WERI-Rb-1 (cell line): ENCODE results near the gene PTTG1IP2.

ENCODE experiments used
- DNase-seq: peaks from one replicate; pipeline ENCODE4 v3.0.0-alpha.2; 2020
- H3K27ac ChIP-seq: fragments of 250-450 bp; sonication (Bioruptor Pico); 2 replicates; pipeline ENCODE4 v1.5.1; 2020; ENCODE audit warnings: mild to moderate bottlenecking, moderate library complexity
- H3K27me3 ChIP-seq: fragments of 250-450 bp; sonication (Bioruptor Pico); 2 replicates; pipeline ENCODE4 v1.5.1; 2021; ENCODE audit warnings: mild to moderate bottlenecking, low read depth, moderate library complexity; ENCODE audit not compliant: insufficient read depth, severe bottlenecking
- H3K36me3 ChIP-seq: fragments of 250-450 bp; sonication (Bioruptor Pico); 2 replicates; pipeline ENCODE4 v1.5.1; 2020; ENCODE audit warnings: mild to moderate bottlenecking, moderate library complexity
- H3K4me3 ChIP-seq: 2 replicates; pipeline ENCODE4 v1.5.1; 2011; ENCODE audit warnings: low read depth, mild to moderate bottlenecking, control low read depth, low read length
- H3K9me3 ChIP-seq: fragments of 250-450 bp; sonication (Bioruptor Pico); 2 replicates; pipeline ENCODE4 v1.5.1; 2021; ENCODE audit warnings: mild to moderate bottlenecking, moderate library complexity; ENCODE audit not compliant: severe bottlenecking
- CTCF ChIP-seq: IDR thresholded peaks from 2 replicates; pipeline ENCODE4 v1.5.1; 2011; ENCODE audit warnings: low read depth, mild to moderate bottlenecking, control low read depth, inconsistent platforms, low read length

The PTTG1IP2 gene

GRCh38 chr7:90520484-90520883 lies 51.0 kb downstream of the PTTG1IP2 start:
- H3K4me3 ChIP-seq, result no peak overlapping the region
- H3K27ac ChIP-seq, result no peak overlapping the region
- H3K27me3 ChIP-seq, result no peaks in the 10 kb centered on the region
- TF ChIP-seq CTCF, result peak; percentile 35
- no peak for DNase-seq
- H3K9me3 ChIP-seq, result no peaks in the 10 kb centered on the region
- no peaks in the 10 kb centered on the region for H3K36me3 ChIP-seq

GRCh38 chr7:90530263-90530662 lies 60.8 kb downstream of the PTTG1IP2 start:
- H3K27me3 ChIP-seq, result no peaks in the 10 kb centered on the region
- no peak for DNase-seq
- no peak for TF ChIP-seq CTCF
- H3K27ac ChIP-seq, result no peak overlapping the region
- H3K4me3 ChIP-seq, result no peak overlapping the region
- no peaks in the 10 kb centered on the region for H3K36me3 ChIP-seq
- H3K9me3 ChIP-seq, result no peaks in the 10 kb centered on the region

GRCh38 chr7:90532231-90532929 lies 62.9 kb downstream of the PTTG1IP2 start:
- Histone ChIP-seq H3K27ac (no peak overlapping the region), H3K27me3 (no peaks in the 10 kb centered on the region), H3K4me3 (no peak overlapping the region), H3K36me3 (no peaks in the 10 kb centered on the region), H3K9me3 (no peaks in the 10 kb centered on the region)
- TF ChIP-seq CTCF, result no peak
- DNase-seq, result no peak

GRCh38 chr7:90536449-90536848 lies 67.0 kb downstream of the PTTG1IP2 start:
- H3K36me3 ChIP-seq, result no peaks in the 10 kb centered on the region
- H3K4me3 ChIP-seq, result no peak overlapping the region
- no peak overlapping the region for H3K27ac ChIP-seq
- TF ChIP-seq CTCF, result no peak
- H3K27me3 ChIP-seq, result no peaks in the 10 kb centered on the region
- H3K9me3 ChIP-seq, result no peaks in the 10 kb centered on the region
- no peak for DNase-seq

- no peak for DNase-seq
- Histone ChIP-seq H3K4me3 (no peak overlapping the region), H3K9me3 (no peaks in the 10 kb centered on the region), H3K27me3 (no peaks in the 10 kb centered on the region), H3K36me3 (no peaks in the 10 kb centered on the region), H3K27ac (no peak overlapping the region)
- TF ChIP-seq CTCF, result no peak
Measured at GRCh38 chr7:90538405-90538804, 69.0 kb downstream of the PTTG1IP2 start.

GRCh38 chr7:90540406-90540805 lies 71.0 kb downstream of the PTTG1IP2 start:
- H3K27me3 ChIP-seq, result no peaks in the 10 kb centered on the region
- no peak overlapping the region for H3K27ac ChIP-seq
- no peaks in the 10 kb centered on the region for H3K36me3 ChIP-seq
- H3K9me3 ChIP-seq, result no peaks in the 10 kb centered on the region
- TF ChIP-seq CTCF, result no peak
- no peak for DNase-seq
- no peak overlapping the region for H3K4me3 ChIP-seq
